ENCODE data around the gene SRPK3.

SRPK3 gene, protein sequence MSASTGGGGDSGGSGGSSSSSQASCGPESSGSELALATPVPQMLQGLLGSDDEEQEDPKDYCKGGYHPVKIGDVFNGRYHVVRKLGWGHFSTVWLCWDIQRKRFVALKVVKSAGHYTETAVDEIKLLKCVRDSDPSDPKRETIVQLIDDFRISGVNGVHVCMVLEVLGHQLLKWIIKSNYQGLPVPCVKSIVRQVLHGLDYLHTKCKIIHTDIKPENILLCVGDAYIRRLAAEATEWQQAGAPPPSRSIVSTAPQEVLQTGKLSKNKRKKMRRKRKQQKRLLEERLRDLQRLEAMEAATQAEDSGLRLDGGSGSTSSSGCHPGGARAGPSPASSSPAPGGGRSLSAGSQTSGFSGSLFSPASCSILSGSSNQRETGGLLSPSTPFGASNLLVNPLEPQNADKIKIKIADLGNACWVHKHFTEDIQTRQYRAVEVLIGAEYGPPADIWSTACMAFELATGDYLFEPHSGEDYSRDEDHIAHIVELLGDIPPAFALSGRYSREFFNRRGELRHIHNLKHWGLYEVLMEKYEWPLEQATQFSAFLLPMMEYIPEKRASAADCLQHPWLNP

DNA sequence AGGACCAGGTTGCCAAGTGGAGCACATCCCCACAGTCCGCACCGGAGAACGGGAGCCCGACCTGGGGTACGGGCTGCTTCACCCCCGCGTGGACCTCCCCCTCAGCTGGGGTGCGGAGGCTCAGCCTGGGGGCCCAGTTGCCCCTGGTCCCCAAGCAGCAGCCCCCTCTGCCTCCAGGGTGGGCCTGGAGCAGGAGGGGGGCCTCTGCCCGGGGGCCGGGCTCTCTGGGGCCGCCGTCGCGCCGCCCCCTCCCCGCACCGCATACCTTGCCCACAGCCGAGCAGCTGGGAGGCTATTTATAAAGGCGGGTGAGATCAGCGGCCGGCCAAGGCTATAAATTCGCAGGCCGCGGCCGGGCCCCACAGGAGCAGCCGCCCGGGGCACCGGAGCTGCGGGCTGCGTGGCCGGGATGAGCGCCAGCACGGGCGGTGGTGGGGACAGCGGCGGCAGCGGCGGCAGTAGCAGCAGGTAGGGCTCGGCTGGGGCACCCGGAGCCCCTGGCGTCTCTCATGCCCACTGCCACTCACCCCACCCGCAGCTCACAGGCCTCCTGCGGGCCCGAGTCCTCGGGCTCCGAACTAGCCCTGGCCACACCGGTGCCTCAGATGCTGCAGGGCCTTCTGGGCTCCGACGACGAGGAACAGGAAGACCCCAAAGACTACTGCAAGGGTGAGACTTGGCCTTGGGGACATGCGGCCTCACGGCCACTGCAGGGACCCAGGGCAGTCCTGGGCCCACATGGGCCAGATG is at the start of gene SRPK3:
TSS of gene SRPK3 (plus strand) at position 364 of the 750 bp plus-strand sequence. CDS start at position 410, 46 bp downstream.
- H3K36me3 ChIP-seq (ENCODE audit: control insufficient read depth, insufficient read depth, low read length) = no peaks in the 10 kb centered on the region
- H3K27me3 ChIP-seq (ENCODE audit: control insufficient read depth, insufficient read depth, low read length) = no peaks in the 10 kb centered on the region
- H3K9ac ChIP-seq (ENCODE audit: low read length) = no peak within 1 kb of the TSS
- no peaks in the 10 kb centered on the region for H3K9me3 ChIP-seq (ENCODE audit: control insufficient read depth, low read length)
- no peak within 1 kb of the TSS for H3K4me3 ChIP-seq (ENCODE audit: low read length)
- peaks cover 12% of the 10 kb centered on the region for H3K4me1 ChIP-seq (ENCODE audit: control insufficient read depth, insufficient read depth, low read length)

DNA sequence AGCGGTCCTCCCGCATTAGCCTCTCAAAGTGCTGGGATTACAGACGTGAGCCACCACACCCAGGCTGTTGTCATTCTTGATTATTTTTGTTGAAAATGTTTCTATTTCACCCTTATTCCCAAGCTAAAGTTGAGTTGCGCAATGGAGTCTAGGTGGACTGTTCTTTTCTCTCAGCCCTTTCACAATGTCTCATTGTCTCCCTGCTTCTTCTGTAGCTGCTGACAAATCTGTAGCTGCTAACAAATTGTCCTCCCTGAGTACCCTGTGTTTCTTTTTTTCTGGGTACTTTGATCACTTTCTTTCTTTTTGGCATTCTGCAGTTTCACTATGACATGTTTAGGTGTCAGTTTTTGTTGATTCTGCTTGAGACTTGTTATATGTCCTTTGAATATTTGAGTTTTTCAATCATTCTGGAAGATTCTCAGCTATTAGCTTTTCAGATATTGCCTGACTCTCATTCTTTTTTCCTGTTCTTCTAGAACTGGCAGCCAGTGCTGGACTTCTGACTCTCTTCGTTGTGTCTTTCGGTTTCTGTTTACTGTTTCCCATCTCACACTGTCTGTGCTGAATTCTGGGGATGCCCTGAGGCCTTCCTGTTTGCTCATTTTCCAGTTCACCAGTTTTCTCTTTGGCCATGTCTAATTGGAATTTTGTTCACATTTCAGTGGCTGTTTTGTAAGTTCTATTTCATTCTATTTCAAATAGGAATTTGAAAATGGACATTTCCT is 49.6 kb upstream of the SRPK3 start:
- Histone ChIP-seq H3K27me3 (ENCODE audit: control insufficient read depth, insufficient read depth, low read length) (no peaks in the 10 kb centered on the region), H3K9me3 (ENCODE audit: control insufficient read depth, low read length) (no peaks in the 10 kb centered on the region), H3K4me1 (ENCODE audit: control insufficient read depth, insufficient read depth, low read length) (peaks cover 19% of the 10 kb centered on the region), H3K4me3 (ENCODE audit: low read length) (no peak overlapping the region), H3K36me3 (ENCODE audit: control insufficient read depth, insufficient read depth, low read length) (no peaks in the 10 kb centered on the region), H3K9ac (ENCODE audit: low read length) (no peak overlapping the region)

GRCh38 chrX:153731845-153732215 is 49.0 kb upstream of the SRPK3 start:
- Histone ChIP-seq H3K4me3 (ENCODE audit: low read length) (no peak overlapping the region), H3K9me3 (ENCODE audit: control insufficient read depth, low read length) (no peaks in the 10 kb centered on the region), H3K9ac (ENCODE audit: low read length) (no peak overlapping the region), H3K27me3 (ENCODE audit: control insufficient read depth, insufficient read depth, low read length) (no peaks in the 10 kb centered on the region), H3K4me1 (ENCODE audit: control insufficient read depth, insufficient read depth, low read length) (peaks cover 14% of the 10 kb centered on the region), H3K36me3 (ENCODE audit: control insufficient read depth, insufficient read depth, low read length) (no peaks in the 10 kb centered on the region)

GRCh38 chrX:153732401-153732800 is 48.4 kb upstream of the SRPK3 start:
- Histone ChIP-seq H3K9ac (ENCODE audit: low read length) (no peak overlapping the region), H3K27me3 (ENCODE audit: control insufficient read depth, insufficient read depth, low read length) (no peaks in the 10 kb centered on the region), H3K4me3 (ENCODE audit: low read length) (no peak overlapping the region), H3K36me3 (ENCODE audit: control insufficient read depth, insufficient read depth, low read length) (no peaks in the 10 kb centered on the region), H3K4me1 (ENCODE audit: control insufficient read depth, insufficient read depth, low read length) (peaks cover 8% of the 10 kb centered on the region), H3K9me3 (ENCODE audit: control insufficient read depth, low read length) (no peaks in the 10 kb centered on the region)

- Histone ChIP-seq H3K4me1 (ENCODE audit: control insufficient read depth, insufficient read depth, low read length) (no peaks in the 10 kb centered on the region), H3K36me3 (ENCODE audit: control insufficient read depth, insufficient read depth, low read length) (no peaks in the 10 kb centered on the region), H3K9ac (ENCODE audit: low read length) (no peak overlapping the region), H3K4me3 (ENCODE audit: low read length) (no peak overlapping the region), H3K9me3 (ENCODE audit: control insufficient read depth, low read length) (no peaks in the 10 kb centered on the region), H3K27me3 (ENCODE audit: control insufficient read depth, insufficient read depth, low read length) (no peaks in the 10 kb centered on the region)
Observed at GRCh38 chrX:153733651-153734240, 47.1 kb upstream of the SRPK3 start.

DNA sequence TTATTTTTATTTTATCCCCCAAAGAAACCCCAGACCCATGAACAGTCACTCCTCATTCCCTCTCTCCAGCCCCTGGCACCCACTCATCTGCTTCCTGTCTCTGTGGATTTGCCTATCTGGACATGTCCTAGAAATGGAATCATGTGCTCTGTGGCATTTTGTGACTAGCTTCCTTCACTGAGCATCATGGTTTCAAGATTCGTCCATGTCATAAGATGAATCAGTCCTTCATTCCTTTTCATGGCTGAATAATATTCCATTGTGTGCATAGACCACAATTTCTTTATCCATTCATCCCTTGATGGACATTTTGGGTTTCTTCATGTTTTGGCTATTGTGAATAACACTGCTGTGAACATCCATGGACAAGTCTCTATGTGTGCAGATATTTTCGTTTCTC is 46.0 kb upstream of the SRPK3 start:
- no peak overlapping the region for H3K9ac ChIP-seq (ENCODE audit: low read length)
- no peak overlapping the region for H3K4me3 ChIP-seq (ENCODE audit: low read length)
- no peaks in the 10 kb centered on the region for H3K4me1 ChIP-seq (ENCODE audit: control insufficient read depth, insufficient read depth, low read length)
- no peaks in the 10 kb centered on the region for H3K36me3 ChIP-seq (ENCODE audit: control insufficient read depth, insufficient read depth, low read length)
- H3K27me3 ChIP-seq (ENCODE audit: control insufficient read depth, insufficient read depth, low read length) = no peaks in the 10 kb centered on the region
- H3K9me3 ChIP-seq (ENCODE audit: control insufficient read depth, low read length) = no peaks in the 10 kb centered on the region

GRCh38 chrX:153735274-153735673 is 45.6 kb upstream of the SRPK3 start:
- Histone ChIP-seq H3K9ac (ENCODE audit: low read length) (no peak overlapping the region), H3K4me3 (ENCODE audit: low read length) (no peak overlapping the region), H3K36me3 (ENCODE audit: control insufficient read depth, insufficient read depth, low read length) (no peaks in the 10 kb centered on the region), H3K27me3 (ENCODE audit: control insufficient read depth, insufficient read depth, low read length) (no peaks in the 10 kb centered on the region), H3K9me3 (ENCODE audit: control insufficient read depth, low read length) (no peaks in the 10 kb centered on the region), H3K4me1 (ENCODE audit: control insufficient read depth, insufficient read depth, low read length) (no peaks in the 10 kb centered on the region)

GRCh38 chrX:153736071-153736820 is 44.6 kb upstream of the SRPK3 start:
- no peak overlapping the region for H3K4me3 ChIP-seq (ENCODE audit: low read length)
- no peak overlapping the region for H3K9ac ChIP-seq (ENCODE audit: low read length)
- no peaks in the 10 kb centered on the region for H3K27me3 ChIP-seq (ENCODE audit: control insufficient read depth, insufficient read depth, low read length)
- no peaks in the 10 kb centered on the region for H3K4me1 ChIP-seq (ENCODE audit: control insufficient read depth, insufficient read depth, low read length)
- no peaks in the 10 kb centered on the region for H3K36me3 ChIP-seq (ENCODE audit: control insufficient read depth, insufficient read depth, low read length)
- no peaks in the 10 kb centered on the region for H3K9me3 ChIP-seq (ENCODE audit: control insufficient read depth, low read length)

DNA sequence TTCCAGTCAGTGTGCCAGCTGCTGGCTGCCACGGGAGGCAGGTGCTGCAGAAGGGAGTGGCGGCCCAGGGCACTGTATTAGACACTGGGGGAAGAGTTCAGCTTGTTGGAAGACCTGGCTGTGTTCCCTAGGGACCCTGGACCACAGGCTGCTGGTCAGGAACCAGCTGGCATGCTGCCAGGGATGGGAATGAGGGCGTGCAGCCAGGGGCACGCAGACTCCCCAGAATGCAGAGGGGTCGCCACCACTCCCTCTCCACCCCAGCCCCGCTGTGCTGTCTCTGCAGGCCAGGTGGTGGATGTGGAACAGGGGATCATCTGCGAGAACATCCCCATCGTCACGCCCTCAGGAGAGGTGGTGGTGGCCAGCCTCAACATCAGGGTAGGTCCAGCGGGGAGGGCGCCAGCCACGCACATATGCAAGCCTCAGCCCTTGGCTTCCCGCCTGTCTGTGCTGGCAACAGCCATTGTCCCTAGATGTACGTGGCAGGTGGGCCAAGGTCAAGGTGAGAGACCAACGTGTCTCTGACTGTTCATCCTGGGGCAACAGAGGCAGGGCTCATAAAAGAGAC is 43.9 kb upstream of the SRPK3 start:
- Histone ChIP-seq H3K4me3 (ENCODE audit: low read length) (no peak overlapping the region), H3K9me3 (ENCODE audit: control insufficient read depth, low read length) (no peaks in the 10 kb centered on the region), H3K9ac (ENCODE audit: low read length) (no peak overlapping the region), H3K27me3 (ENCODE audit: control insufficient read depth, insufficient read depth, low read length) (no peaks in the 10 kb centered on the region), H3K4me1 (ENCODE audit: control insufficient read depth, insufficient read depth, low read length) (no peaks in the 10 kb centered on the region), H3K36me3 (ENCODE audit: control insufficient read depth, insufficient read depth, low read length) (no peaks in the 10 kb centered on the region)

GRCh38 chrX:153738056-153738605 is 42.7 kb upstream of the SRPK3 start:
- Histone ChIP-seq H3K4me1 (ENCODE audit: control insufficient read depth, insufficient read depth, low read length) (no peaks in the 10 kb centered on the region), H3K9me3 (ENCODE audit: control insufficient read depth, low read length) (no peaks in the 10 kb centered on the region), H3K4me3 (ENCODE audit: low read length) (no peak overlapping the region), H3K27me3 (ENCODE audit: control insufficient read depth, insufficient read depth, low read length) (no peaks in the 10 kb centered on the region), H3K9ac (ENCODE audit: low read length) (no peak overlapping the region), H3K36me3 (ENCODE audit: control insufficient read depth, insufficient read depth, low read length) (no peaks in the 10 kb centered on the region)
